ENCODE measurements around the gene DHX9.

GRCh38 chr1:182875889-182876288 is 36.7 kb downstream of the DHX9 start:
- TF ChIP-seq SP1 (IDR thresholded peaks at IDR 0.05; ENCODE audit: low read depth, low read length) (no peak), SREBF2 (IDR thresholded peaks at IDR 0.05; ENCODE audit: low read length) (no peak), POLR2AphosphoS5 (IDR thresholded peaks at IDR 0.05; ENCODE audit: low read length) (no peak), ZSCAN29 (IDR thresholded peaks at IDR 0.05) (no peak), CBFB (IDR thresholded peaks at IDR 0.05; ENCODE audit: low read depth) (no peak), ZNF384 (IDR thresholded peaks at IDR 0.05; ENCODE audit: borderline replicate concordance, low read depth, low read length) (no peak), POLR2A (IDR thresholded peaks at IDR 0.05; ENCODE audit: low read depth, low read length) (no peak), FOXM1 (IDR thresholded peaks at IDR 0.05; ENCODE audit: low read depth, low read length) (no peak), PAX5 (IDR thresholded peaks at IDR 0.05; ENCODE audit: borderline replicate concordance, low read depth, low read length) (no peak)
